ENCODE results near the gene MMP8. TPM values are rescaled to one million over a fixed set of nuclear protein-coding genes. Genes with fewer than 3 reads are reported as not detected.

MMP8 gene
- polyA plus RNA-seq, 3 donors, result 0.18 TPM; not detected in 2

DNA sequence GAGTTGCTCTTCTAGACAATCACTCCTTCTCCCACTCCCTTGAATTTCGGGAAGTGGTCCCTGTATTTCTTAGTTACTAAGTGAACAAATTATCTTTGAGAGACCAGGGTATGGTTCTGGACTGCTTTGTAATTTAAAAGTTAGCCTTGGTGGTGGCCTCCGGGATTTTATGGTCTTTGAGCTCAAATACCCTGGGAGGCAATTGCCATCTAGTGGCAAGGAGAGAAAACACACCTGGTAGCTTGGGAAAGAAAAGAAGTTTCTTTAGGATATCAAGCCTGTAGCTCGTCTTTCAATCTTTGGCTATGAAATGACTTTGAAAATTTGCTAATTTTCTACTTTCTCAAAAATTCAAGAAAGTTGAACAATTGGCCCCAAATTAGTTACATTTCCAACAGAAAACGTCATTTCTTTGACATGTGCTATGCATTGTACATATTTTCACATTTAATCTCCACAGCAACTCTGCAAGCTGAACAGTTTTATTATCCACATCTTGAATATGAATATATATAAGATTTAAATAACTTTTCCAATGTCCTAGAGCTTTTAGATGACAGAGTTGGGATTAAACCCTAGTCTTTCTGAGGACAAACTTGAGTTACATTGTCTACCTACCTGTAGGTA lies 58.3 kb downstream of the MMP8 start:
- peak in 2 of 3 donors; percentile 4 to 12 for DNase-seq (ENCODE audit: low read depth in 3 of 3, low spot score in 2 of 3)

DNA sequence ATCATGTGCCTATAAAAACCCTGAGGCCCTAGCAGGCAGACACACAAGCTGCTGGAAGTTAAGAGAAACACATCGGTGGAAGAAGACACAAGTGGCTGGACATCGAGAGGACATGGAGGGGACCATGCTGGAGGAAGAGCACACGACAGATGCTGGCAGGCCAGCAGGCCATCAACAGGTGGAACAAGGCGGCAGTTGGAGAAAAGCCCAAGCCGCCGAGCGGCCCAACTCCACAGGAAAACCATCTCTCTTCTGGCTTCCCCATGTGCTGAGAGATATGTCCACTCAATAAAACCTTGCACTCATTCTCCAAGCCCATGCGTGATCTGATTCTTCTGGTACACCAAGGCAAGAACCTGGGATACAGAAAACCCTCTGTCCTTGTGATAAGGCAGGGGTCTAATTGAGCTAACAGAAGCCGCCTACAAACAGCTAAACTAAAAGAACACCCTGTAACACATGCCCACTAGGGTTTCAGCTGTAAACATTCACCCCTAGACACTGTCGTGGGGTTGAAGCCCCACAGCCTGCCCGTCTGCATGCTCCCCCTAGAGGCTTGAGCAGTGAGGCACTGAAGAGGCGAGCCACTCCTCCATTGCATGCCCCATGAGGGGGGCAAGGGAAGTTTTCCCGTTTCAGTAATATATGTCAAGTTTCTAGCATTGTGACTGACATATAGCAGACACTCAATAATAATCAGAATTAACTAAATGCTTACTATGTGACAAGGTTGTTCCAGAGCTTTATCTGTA lies 60.6 kb downstream of the MMP8 start:
- DNase-seq (ENCODE audit: low read depth in 3 of 3, low spot score in 2 of 3), result no peak

DNA sequence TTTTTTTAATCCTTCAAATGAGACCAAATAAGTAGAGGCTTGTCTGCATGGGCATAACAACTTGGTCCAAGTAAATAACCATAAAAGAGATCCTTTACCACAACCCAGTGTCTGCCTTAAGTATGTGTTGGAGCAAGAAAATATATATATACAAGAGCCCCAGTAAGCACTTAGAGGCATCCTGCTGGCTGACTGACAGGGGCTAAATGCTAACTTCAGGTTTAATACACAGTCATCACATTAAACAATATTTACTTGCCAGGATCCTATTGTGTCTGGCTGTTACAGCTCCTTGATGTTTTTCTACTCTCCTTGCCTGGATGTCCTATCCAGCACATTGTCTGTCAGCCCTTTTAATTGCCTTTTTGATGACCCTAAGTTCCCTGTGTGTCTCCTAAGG lies 62.1 kb downstream of the MMP8 start:
- DNase-seq (ENCODE audit: low read depth in 3 of 3, low spot score in 2 of 3), result no peak

Other genes starting within 250 kb of the MMP8 start
- 10 to 100 TPM; 21.8 to 31.4 (median 25.7) TPM for gene MMP7, start 194.2 kb downstream of the MMP8 start, polyA plus RNA-seq (ENCODE audit: insufficient read length in 3 of 3)
- gene MMP20, start 99.6 kb downstream of the MMP8 start, polyA plus RNA-seq (ENCODE audit: insufficient read length in 3 of 3), result not detected
- gene MMP27, start 19.2 kb downstream of the MMP8 start, polyA plus RNA-seq (ENCODE audit: insufficient read length in 3 of 3), result not detected
- not detected for gene MMP10, start 55.7 kb upstream of the MMP8 start, polyA plus RNA-seq (ENCODE audit: insufficient read length in 3 of 3)
- under 1 TPM; 0.07 to 0.28 (median 0.24) TPM for gene MMP1, start 73.2 kb upstream of the MMP8 start, polyA plus RNA-seq (ENCODE audit: insufficient read length in 3 of 3)
- under 1 TPM in 1 of 3 donors, not detected in 2; 0.06 TPM for gene MMP3, start 118.7 kb upstream of the MMP8 start, polyA plus RNA-seq (ENCODE audit: insufficient read length in 3 of 3)
- gene MMP12, start 150.0 kb upstream of the MMP8 start, polyA plus RNA-seq (ENCODE audit: insufficient read length in 3 of 3), result 1 to 10 TPM; 2.3 to 4.2 (median 3.7) TPM
- gene MMP13, start 230.8 kb upstream of the MMP8 start, polyA plus RNA-seq (ENCODE audit: insufficient read length in 3 of 3), result not detected

Measured in right renal cortex interstitium (tissue), 3 donors.